Upper lobe of left lung (tissue), 6 donors: ENCODE results near the gene COL11A2. TPM values are rescaled to one million over a fixed set of nuclear protein-coding genes. Genes with fewer than 3 reads are reported as not detected.

Experiments
- ATAC-seq, 2 donors: fragments of 200-7000 bp; cut with Tn5 transposase; one replicate each; pipeline ENCODE4 v1.9.1; 2022; ENCODE audit warnings: mild to moderate bottlenecking in 2 of 2, moderate library complexity in 2 of 2; ENCODE audit not compliant: low FRiP score in 2 of 2
- DNase-seq, 2 donors: peaks; one replicate each; pipeline ENCODE4 v3.0.0-alpha.2; 2019 to 2020
- H3K27ac ChIP-seq, 4 donors: fragments of 200-600 bp; sonication (generic); one replicate each; pipeline ENCODE4 v1.5.1; 2016 to 2019
- H3K27me3 ChIP-seq, 4 donors: fragments of 200-600 bp; sonication (generic); one replicate each; pipeline ENCODE4 v1.5.1; 2017 to 2019
- H3K36me3 ChIP-seq, 4 donors: fragments of 200-600 bp; sonication (generic); one replicate each; pipeline ENCODE4 v1.5.1; 2016 to 2019
- H3K4me1 ChIP-seq, 4 donors: fragments of 200-600 bp; sonication (generic); one replicate each; pipeline ENCODE4 v1.5.1; 2018 to 2019
- H3K4me3 ChIP-seq, 4 donors: fragments of 200-600 bp; sonication (generic); one replicate each; pipeline ENCODE4 v1.5.1; 2017 to 2019; ENCODE audit warnings: mild to moderate bottlenecking in 2 of 4, moderate library complexity in 1 of 4
- H3K9me3 ChIP-seq, 4 donors: fragments of 200-600 bp; sonication (generic); one replicate each; pipeline ENCODE4 v1.5.1; 2018 to 2019
- EP300 ChIP-seq, 4 donors: sonication (generic); formaldehyde crosslinking; IDR thresholded peaks; one replicate each; pipeline ENCODE4 v1.5.1; 2017; ENCODE audit warnings: antibody characterized with exemption in 4 of 4, control low read depth in 2 of 4
- POLR2A ChIP-seq, 4 donors: fragments of 450-650 bp; IDR thresholded peaks; one replicate each; pipeline ENCODE4 v1.5.1; 2016 to 2017; ENCODE audit warnings: antibody characterized with exemption in 4 of 4, mild to moderate bottlenecking in 2 of 4
- POLR2AphosphoS5 ChIP-seq, 2 donors: sonication (generic); formaldehyde crosslinking; IDR thresholded peaks; one replicate each; pipeline ENCODE4 v1.5.1; 2017; ENCODE audit warnings: antibody characterized with exemption in 2 of 2
- WGBS, 2 donors: methylation state at CpG; one replicate each; pipeline ENCODE4 v1.1.5; 2017 to 2018; 5-methylcytosine and 5-hydroxymethylcytosine counted together
- total RNA-seq, 6 donors: library from RNA; depleted of rRNA in 4 of 6; stranded (reverse); fragments of >200 nt in 4 of 6; gene quantifications; one replicate each; pipeline versions ENCODE4 v1.1.0 to v1.2.1, GENCODE V29; 2016 to 2021
- TF ChIP-seq, protein P1 (sequence below), 6 experiments: fragments of 450-650 bp in 4 of 6; fragments of 200-600 bp in 2 of 6; sonication (generic) in 2 of 6; IDR thresholded peaks; one replicate each; pipeline ENCODE4 v1.5.1; 2016 to 2019; ENCODE audit warnings: antibody characterized with exemption in 6 of 6
- donor health status: DM: no; HTN: no; CAD: no; lungs with moderate emphysema.
- donor health status: DM: no; HTN: yes; CAD: no; lungs with severe emphysema.

The COL11A2 gene
- total RNA-seq, 6 donors from 2014 or later, result 0.20 to 2.1 (median 0.74) TPM

GRCh38 chr6:33170176-33171015, 21.9 kb downstream of the COL11A2 start:
- no peaks in the 10 kb centered on the region for H3K27me3 ChIP-seq
- no peak overlapping the region for H3K27ac ChIP-seq
- H3K36me3 ChIP-seq, result no peaks in the 10 kb centered on the region
- TF ChIP-seq, protein P1, sequence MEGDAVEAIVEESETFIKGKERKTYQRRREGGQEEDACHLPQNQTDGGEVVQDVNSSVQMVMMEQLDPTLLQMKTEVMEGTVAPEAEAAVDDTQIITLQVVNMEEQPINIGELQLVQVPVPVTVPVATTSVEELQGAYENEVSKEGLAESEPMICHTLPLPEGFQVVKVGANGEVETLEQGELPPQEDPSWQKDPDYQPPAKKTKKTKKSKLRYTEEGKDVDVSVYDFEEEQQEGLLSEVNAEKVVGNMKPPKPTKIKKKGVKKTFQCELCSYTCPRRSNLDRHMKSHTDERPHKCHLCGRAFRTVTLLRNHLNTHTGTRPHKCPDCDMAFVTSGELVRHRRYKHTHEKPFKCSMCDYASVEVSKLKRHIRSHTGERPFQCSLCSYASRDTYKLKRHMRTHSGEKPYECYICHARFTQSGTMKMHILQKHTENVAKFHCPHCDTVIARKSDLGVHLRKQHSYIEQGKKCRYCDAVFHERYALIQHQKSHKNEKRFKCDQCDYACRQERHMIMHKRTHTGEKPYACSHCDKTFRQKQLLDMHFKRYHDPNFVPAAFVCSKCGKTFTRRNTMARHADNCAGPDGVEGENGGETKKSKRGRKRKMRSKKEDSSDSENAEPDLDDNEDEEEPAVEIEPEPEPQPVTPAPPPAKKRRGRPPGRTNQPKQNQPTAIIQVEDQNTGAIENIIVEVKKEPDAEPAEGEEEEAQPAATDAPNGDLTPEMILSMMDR (IDR thresholded peaks at IDR 0.05), result no peak
- TF ChIP-seq POLR2AphosphoS5 (IDR thresholded peaks at IDR 0.05), result no peak
- TF ChIP-seq EP300 (IDR thresholded peaks at IDR 0.05), result no peak
- TF ChIP-seq POLR2A (IDR thresholded peaks at IDR 0.05), result no peak
- DNase-seq (no peak), ATAC-seq (no peak)
- no peak overlapping the region for H3K4me3 ChIP-seq
- WGBS, 2 donors, result 82 to 88% methylated on average over 6 to 9 of the region's 9 CpGs
- no peaks in the 10 kb centered on the region for H3K9me3 ChIP-seq
- no peaks in the 10 kb centered on the region for H3K4me1 ChIP-seq

- no peaks in the 10 kb centered on the region for H3K4me1 ChIP-seq
- WGBS, 2 donors, result 95 to 96% methylated on average over 10 of the region's 10 CpGs
- no peaks in the 10 kb centered on the region for H3K36me3 ChIP-seq
- TF ChIP-seq POLR2A (IDR thresholded peaks at IDR 0.05) (no peak), EP300 (IDR thresholded peaks at IDR 0.05) (no peak), POLR2AphosphoS5 (IDR thresholded peaks at IDR 0.05) (no peak)
- TF ChIP-seq, protein P1 (IDR thresholded peaks at IDR 0.05), result no peak
- H3K4me3 ChIP-seq, result no peak overlapping the region
- H3K9me3 ChIP-seq, result no peaks in the 10 kb centered on the region
- no peak overlapping the region for H3K27ac ChIP-seq
- H3K27me3 ChIP-seq, result no peaks in the 10 kb centered on the region
- DNase-seq (no peak), ATAC-seq (no peak)
These were observed 22.7 kb downstream of the COL11A2 start for GRCh38 chr6:33169291-33170175.

- Histone ChIP-seq H3K4me1 (no peaks in the 10 kb centered on the region), H3K36me3 (no peaks in the 10 kb centered on the region), H3K9me3 (no peaks in the 10 kb centered on the region), H3K27me3 (no peaks in the 10 kb centered on the region), H3K27ac (no peak overlapping the region), H3K4me3 (no peak overlapping the region)
- TF ChIP-seq EP300 (IDR thresholded peaks at IDR 0.05) (no peak), POLR2A (IDR thresholded peaks at IDR 0.05) (no peak), POLR2AphosphoS5 (IDR thresholded peaks at IDR 0.05) (no peak)
- TF ChIP-seq, protein P1 (IDR thresholded peaks at IDR 0.05), result no peak
- DNase-seq (no peak), ATAC-seq (no peak)
- WGBS, 2 donors, result 64 to 100% methylated on average over 1 to 5 of the region's 5 CpGs
These were observed 23.6 kb downstream of the COL11A2 start for GRCh38 chr6:33168639-33169038.

DNA sequence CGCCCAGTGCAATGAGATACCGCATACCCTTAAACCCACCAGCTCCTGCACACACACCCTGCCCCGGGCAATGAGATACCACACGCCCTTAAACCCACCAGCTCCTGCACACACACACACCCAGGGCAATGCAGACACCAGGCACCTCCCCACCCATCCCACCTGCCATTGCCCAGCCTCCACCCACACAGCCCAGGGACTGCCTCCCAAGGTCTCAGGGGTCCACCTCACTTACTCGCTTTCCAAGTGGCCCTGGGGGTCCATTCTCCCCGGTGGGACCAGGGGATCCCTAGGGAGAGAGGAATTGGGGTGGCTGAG, 24.0 kb downstream of the COL11A2 start:
- Histone ChIP-seq H3K4me3 (no peak overlapping the region), H3K27me3 (no peaks in the 10 kb centered on the region), H3K27ac (no peak overlapping the region), H3K36me3 (no peaks in the 10 kb centered on the region), H3K4me1 (no peaks in the 10 kb centered on the region), H3K9me3 (no peaks in the 10 kb centered on the region)
- DNase-seq (no peak), ATAC-seq (no peak)
- TF ChIP-seq EP300 (IDR thresholded peaks at IDR 0.05) (no peak), POLR2AphosphoS5 (IDR thresholded peaks at IDR 0.05) (no peak), POLR2A (IDR thresholded peaks at IDR 0.05) (no peak)
- TF ChIP-seq, protein P1 (IDR thresholded peaks at IDR 0.05), result no peak
- 80 to 86% methylated on average over 6 of the region's 6 CpGs for WGBS, 2 donors
